ENCODE measurements around the gene ACTR2.
"Not testable (repeated sequence)": the region's sequence is repeated elsewhere in the genome, so short reads cannot be mapped to it uniquely, and the experiment has no call there.

The ACTR2 gene

GRCh38 chr2:65227456-65228262, at the start of gene ACTR2:
Gene ACTR2 (plus strand): TSS chr2:65227831. CDS start chr2:65227910, 79 bp downstream.
- DNase-seq (ENCODE audit: low read depth in 2 of 2, low spot score in 1 of 2), result peak; percentile 79 to 89

GRCh38 chr2:65182570-65182969, 45.1 kb upstream of the ACTR2 start:
- no peak for DNase-seq (ENCODE audit: low read depth in 2 of 2, low spot score in 1 of 2)

DNA sequence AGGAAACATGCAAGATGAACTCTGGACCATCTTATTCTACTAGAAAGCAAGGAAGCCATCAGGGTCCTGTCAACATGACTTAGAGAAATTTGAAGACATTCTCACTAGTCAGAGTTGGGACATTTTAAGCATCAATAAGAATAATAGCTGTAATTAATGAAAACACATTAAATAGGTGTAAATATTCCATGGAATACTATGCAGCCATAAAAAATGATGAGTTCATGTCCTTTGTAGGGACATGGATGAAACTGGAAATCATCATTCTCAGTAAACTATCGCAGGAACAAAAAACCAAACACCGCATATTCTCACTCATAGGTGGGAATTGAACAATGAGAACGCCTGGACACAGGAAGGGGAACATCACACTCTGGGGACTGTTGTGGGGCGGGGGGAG, 44.2 kb upstream of the ACTR2 start:
- not testable (repeated sequence) for DNase-seq (ENCODE audit: low read depth in 2 of 2, low spot score in 1 of 2)

DNA sequence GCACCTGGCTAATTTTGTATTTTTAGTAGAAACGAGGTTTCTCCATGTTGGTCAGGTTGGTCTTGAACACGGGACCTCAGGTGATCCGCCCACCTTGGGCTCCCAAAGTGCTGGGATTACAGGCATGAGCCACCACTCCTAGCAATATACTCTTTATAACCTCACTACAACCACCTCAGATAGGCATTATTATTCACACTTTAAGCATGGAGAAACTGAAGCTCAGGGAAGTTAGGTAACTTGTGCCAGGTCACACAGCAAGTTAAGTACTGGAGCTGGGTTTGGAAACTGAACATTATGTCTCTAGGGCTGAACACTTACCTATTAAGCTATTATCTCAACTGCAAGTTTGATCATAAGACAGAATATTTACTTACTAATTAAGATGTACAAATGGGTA, 42.6 kb upstream of the ACTR2 start:
- DNase-seq (ENCODE audit: low read depth in 2 of 2, low spot score in 1 of 2), result no peak

GRCh38 chr2:65186093-65186868, 41.4 kb upstream of the ACTR2 start:
- DNase-seq (ENCODE audit: low read depth in 2 of 2, low spot score in 1 of 2), result no peak

DNA sequence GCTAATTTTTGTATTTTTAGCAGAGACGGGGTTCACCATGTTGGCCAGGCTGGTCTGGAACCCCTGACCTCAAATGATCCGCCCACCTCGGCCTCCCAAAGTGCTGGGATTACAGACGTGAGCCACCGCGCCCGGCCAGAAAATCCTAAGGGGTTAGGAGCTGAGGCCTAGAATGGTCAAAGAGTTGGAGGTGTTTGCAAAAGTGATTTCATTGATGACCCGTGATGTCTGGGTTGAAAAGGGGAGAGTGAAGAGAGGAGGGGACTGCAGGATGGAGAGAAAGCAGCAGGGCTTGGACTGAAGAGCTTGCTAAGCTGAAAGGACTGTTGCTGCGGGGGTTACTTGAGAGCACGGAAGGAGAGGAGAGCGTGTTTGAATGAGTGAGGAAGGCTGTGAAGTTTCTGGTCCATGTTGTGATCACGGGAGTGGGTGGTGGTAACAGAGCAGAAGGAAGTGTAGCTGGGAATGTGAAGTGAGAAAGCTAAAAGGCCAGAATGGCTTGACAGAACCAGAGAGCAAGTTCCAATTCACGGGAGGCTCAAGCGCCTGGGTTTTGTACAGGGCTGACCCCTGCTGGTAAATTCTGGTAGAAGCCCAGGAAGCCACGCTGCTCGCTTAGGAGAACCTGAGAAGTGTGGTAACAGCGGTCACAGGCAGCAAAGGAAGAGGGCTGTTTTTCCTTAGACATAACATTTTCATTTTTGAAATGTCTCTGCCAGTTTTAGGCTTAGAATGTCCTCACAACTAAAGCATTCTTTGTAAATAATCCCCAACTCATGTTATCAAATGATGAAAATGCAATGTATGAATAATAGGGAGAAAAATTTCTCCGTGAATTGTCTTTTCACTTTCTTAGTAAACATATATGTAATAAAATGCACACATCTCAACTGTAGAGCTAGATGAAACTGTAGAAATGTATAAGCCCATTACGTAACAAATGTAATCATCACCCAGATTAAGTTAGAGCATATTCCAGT, 40.5 kb upstream of the ACTR2 start:
- DNase-seq (ENCODE audit: low read depth in 2 of 2, low spot score in 1 of 2), result peak in 1 of 2 donors; percentile 27

- no peak for DNase-seq (ENCODE audit: low read depth in 2 of 2, low spot score in 1 of 2)
Observed at GRCh38 chr2:65193446-65193845, 34.2 kb upstream of the ACTR2 start.

DNA sequence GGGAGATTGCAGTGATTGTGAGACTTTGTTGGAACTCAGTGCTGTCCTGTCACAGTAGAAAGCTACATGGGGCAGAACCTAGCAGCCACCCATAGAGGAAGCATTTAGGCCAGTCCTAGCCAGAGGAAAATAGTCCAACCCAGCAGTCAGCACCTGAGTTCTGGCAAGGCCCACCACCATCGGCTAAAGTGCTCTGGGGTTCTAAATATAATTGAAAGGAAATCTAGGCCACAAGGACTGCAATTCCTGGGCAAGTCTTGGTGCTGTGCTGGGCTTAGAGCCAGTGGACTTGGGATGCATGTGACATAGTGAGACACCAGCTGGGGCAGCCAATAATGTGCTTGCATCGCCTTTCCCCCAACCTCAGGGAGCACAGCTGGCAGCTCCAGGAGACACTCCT, 28.9 kb upstream of the ACTR2 start:
- no peak for DNase-seq (ENCODE audit: low read depth in 2 of 2, low spot score in 1 of 2)

DNA sequence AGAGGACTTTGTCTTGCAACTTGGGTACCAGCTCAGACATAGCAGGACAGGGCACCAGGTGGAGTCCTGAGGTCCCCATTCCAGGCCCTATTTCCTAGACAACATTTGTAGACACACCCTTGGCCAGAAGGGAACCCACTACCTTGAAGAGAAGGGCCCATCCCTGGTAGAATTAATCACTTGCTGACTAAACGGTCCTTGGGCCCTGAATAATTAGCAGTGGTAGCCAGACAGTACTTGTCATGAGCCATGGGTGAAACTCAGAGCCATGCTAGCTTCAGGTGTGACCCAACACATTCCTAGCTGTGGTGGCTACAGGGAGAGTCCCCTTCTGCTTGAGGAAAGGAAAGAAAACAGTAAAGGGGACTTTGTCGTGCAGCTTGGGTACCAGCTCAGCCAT, 28.5 kb upstream of the ACTR2 start:
- DNase-seq (ENCODE audit: low read depth in 2 of 2, low spot score in 1 of 2), result no peak

DNA sequence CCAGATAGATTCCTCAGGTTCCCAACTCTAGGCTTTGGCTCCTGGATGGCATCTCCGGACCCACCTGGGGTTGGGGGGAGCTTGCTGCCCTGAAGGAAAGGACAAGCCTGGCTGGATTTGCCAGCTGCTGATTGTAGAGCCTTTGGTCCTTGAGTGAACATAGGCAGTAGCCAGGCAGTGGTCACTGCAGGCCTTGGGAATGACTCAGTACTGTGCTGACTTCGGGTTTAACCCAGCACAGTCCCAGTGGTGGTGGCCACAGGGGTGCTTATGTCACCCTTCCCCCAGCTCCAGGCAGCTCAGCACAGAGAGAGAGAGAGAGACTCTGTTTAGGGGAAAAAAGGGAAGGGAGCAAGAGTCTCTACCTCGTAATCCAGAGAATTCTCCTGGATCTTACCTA, 27.7 kb upstream of the ACTR2 start:
- no peak for DNase-seq (ENCODE audit: low read depth in 2 of 2, low spot score in 1 of 2)

- DNase-seq (ENCODE audit: low read depth in 2 of 2, low spot score in 1 of 2), result no peak
Observed at GRCh38 chr2:65204461-65205210, 23.0 kb upstream of the ACTR2 start.

GRCh38 chr2:65212115-65212514, 15.5 kb upstream of the ACTR2 start:
- no peak for DNase-seq (ENCODE audit: low read depth in 2 of 2, low spot score in 1 of 2)

GRCh38 chr2:65212619-65213018, 15.0 kb upstream of the ACTR2 start:
- no peak for DNase-seq (ENCODE audit: low read depth in 2 of 2, low spot score in 1 of 2)

GRCh38 chr2:65213035-65213434, 14.6 kb upstream of the ACTR2 start:
- no peak for DNase-seq (ENCODE audit: low read depth in 2 of 2, low spot score in 1 of 2)

- no peak for DNase-seq (ENCODE audit: low read depth in 2 of 2, low spot score in 1 of 2)
Observed at GRCh38 chr2:65214361-65214760, 13.3 kb upstream of the ACTR2 start.

- DNase-seq (ENCODE audit: low read depth in 2 of 2, low spot score in 1 of 2), result no peak
Observed at GRCh38 chr2:65214843-65215242, 12.8 kb upstream of the ACTR2 start.

GRCh38 chr2:65215946-65216345, 11.7 kb upstream of the ACTR2 start:
- DNase-seq (ENCODE audit: low read depth in 2 of 2, low spot score in 1 of 2), result no peak

DNA sequence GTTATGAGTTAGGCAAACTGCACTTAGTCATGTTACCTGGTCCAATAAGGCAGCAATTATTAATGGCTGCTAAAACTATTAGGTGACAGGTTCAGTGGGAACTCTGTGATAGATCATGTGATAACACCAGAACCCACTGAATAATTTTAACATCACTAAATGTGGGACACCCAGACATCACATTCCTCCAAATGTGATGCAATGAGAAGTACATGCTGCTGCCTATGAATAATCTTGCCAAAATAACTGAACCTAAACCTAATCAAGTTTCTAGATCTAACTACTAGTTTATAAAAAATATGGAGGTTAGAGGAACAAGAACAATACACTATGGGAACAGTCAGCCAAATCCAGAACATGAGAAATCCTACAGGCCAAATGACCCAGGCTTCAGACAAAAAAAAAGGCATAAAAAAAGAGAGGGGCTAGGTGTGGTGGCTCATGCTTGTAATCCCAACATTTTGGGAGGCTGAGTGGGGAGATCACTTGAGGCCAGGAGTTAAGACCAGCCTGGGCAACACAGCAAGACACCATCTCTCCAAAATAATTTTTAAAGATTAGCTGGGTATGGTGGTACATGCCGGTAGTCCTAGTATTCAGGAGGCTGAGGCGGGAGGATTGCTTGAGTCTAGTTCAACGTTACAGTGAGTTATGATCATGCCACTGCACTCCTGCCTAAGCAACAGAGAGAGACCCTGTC, 7.0 kb upstream of the ACTR2 start:
- no peak for DNase-seq (ENCODE audit: low read depth in 2 of 2, low spot score in 1 of 2)

GRCh38 chr2:65221275-65221674, 6.4 kb upstream of the ACTR2 start:
- not testable (repeated sequence) for DNase-seq (ENCODE audit: low read depth in 2 of 2, low spot score in 1 of 2)

- DNase-seq (ENCODE audit: low read depth in 2 of 2, low spot score in 1 of 2), result no peak
Observed at GRCh38 chr2:65227020-65227455, 593 bp upstream of the ACTR2 start.

All from stimulated activated CD8-positive, alpha-beta memory T cell treated with anti-CD3 and anti-CD28 coated beads, Interleukin-4, amount 100 ng/mL, for 1 hour (primary cell).